GM23248 (cell line): ENCODE results near the gene LDB2. TPM values are rescaled to one million over a fixed set of nuclear protein-coding genes. Genes with fewer than 3 reads are reported as not detected.

ENCODE experiments used
- DNase-seq: peaks from one replicate; pipeline ENCODE4 v3.0.0-alpha.2; 2015
- H2AFZ ChIP-seq: fragments of 200-600 bp; sonication (generic); 2 replicates; pipeline ENCODE4 v1.6.1; 2016; ENCODE audit warnings: antibody characterized with exemption
- H3F3A ChIP-seq: fragments of 200-600 bp; sonication (generic); 2 replicates; pipeline ENCODE4 v1.6.1; 2016; ENCODE audit warnings: mild to moderate bottlenecking, antibody characterized with exemption, mixed run types; ENCODE audit not compliant: insufficient read depth
- H3K27ac ChIP-seq: fragments of 200-600 bp; sonication (generic); 2 replicates; pipeline ENCODE4 v1.5.1; 2016; ENCODE audit warnings: mild to moderate bottlenecking
- H3K27me3 ChIP-seq: fragments of 200-600 bp; sonication (generic); replicated peaks from 2 replicates; pipeline ENCODE4 v1.6.1; 2016; ENCODE audit warnings: mild to moderate bottlenecking; ENCODE audit not compliant: insufficient read depth
- H3K36me3 ChIP-seq: fragments of 200-600 bp; sonication (generic); 2 replicates; pipeline ENCODE4 v1.6.1; 2016; ENCODE audit warnings: low read depth, mild to moderate bottlenecking
- H3K4me1 ChIP-seq: fragments of 200-600 bp; sonication (generic); 2 replicates; pipeline ENCODE4 v1.6.1; 2016; ENCODE audit warnings: mild to moderate bottlenecking; ENCODE audit not compliant: insufficient read depth
- H3K4me2 ChIP-seq: fragments of 200-600 bp; sonication (generic); one replicate; pipeline ENCODE4 v1.6.1; 2016; ENCODE audit warnings: mild to moderate bottlenecking; ENCODE audit not compliant: unreplicated experiment
- H3K4me3 ChIP-seq: fragments of 200-600 bp; sonication (generic); 2 replicates; pipeline ENCODE4 v1.5.1; 2016; ENCODE audit warnings: mild to moderate bottlenecking
- H3K79me2 ChIP-seq: fragments of 200-600 bp; sonication (generic); 2 replicates; pipeline ENCODE4 v1.6.1; 2016; ENCODE audit warnings: mild to moderate bottlenecking; ENCODE audit not compliant: insufficient read depth
- H3K9ac ChIP-seq: fragments of 200-600 bp; sonication (generic); 2 replicates; pipeline ENCODE4 v1.6.1; 2016; ENCODE audit warnings: mild to moderate bottlenecking
- H3K9me2 ChIP-seq: fragments of 200-600 bp; sonication (generic); 2 replicates; pipeline ENCODE4 v1.6.1; 2016; ENCODE audit warnings: mixed run types, mild to moderate bottlenecking, moderate library complexity; ENCODE audit not compliant: insufficient read depth
- H3K9me3 ChIP-seq: fragments of 200-600 bp; sonication (generic); one replicate; pipeline ENCODE4 v1.6.1; 2017; ENCODE audit warnings: low read depth
- H4K20me1 ChIP-seq: fragments of 200-600 bp; sonication (generic); 2 replicates; pipeline ENCODE4 v1.6.0; 2016; ENCODE audit not compliant: insufficient read depth
- EZH2 ChIP-seq: fragments of 200-600 bp; sonication (generic); IDR thresholded peaks from 2 replicates; pipeline ENCODE4 v1.6.1; 2018; ENCODE audit warnings: antibody characterized with exemption, mild to moderate bottlenecking; ENCODE audit not compliant: insufficient read depth, poor library complexity, severe bottlenecking
- EZH2phosphoT487 ChIP-seq: fragments of 200-600 bp; sonication (generic); IDR thresholded peaks from 2 replicates; pipeline ENCODE4 v1.6.1; 2018; ENCODE audit warnings: antibody characterized with exemption, moderate library complexity, mild to moderate bottlenecking, low read depth; ENCODE audit not compliant: insufficient read depth
- WGBS, 2 experiments: methylation state at CpG; one replicate each; pipeline ENCODE4 v1.1.6; 2015 to 2017; ENCODE audit warnings: low lambda C conversion rate in 2 of 2, low coverage in 1 of 2; ENCODE audit errors: missing lambda C conversion rate in 2 of 2; 5-methylcytosine and 5-hydroxymethylcytosine counted together
- in situ Hi-C: fragments of 300-500 bp; cut with MboI; formaldehyde crosslinking; loops from 2 replicates; pipeline ENCODE4 v1.15.0; 2020
- polyA plus RNA-seq: library from polyadenylated mRNA; unstranded; fragments of >200 nt; fragmentation: Nextera tagmentation; extraction: Ambion mirVana; gene quantifications from 2 replicates; pipeline ENCODE4 v1.2.1, GENCODE V29; 2016
- total RNA-seq: library from RNA; depleted of rRNA; stranded (reverse); fragments of >200 nt; shearing (Covaris generic); gene quantifications from 2 replicates; pipeline ENCODE4 v1.2.3, GENCODE V29; 2014

Gene LDB2
- total and polyA plus RNA-seq, 2 experiments from 2014 or later: 52.8 to 76.6 TPM

- Histone ChIP-seq H4K20me1 (no peaks in the 10 kb centered on the region; the same call in 1 of the 2 replicates), H3K9ac (no peak overlapping the region), H3K9me3 (no peaks in the 10 kb centered on the region), H3K4me3 (no peak overlapping the region), H3K4me1 (peaks cover 10% of the 10 kb centered on the region), H3F3A (peaks cover 16% of the 10 kb centered on the region), H3K36me3 (no peaks in the 10 kb centered on the region), H3K27ac (no peak overlapping the region), H3K27me3 (no peaks in the 10 kb centered on the region), H3K4me2 (no peak overlapping the region), H3K9me2 (no peaks in the 10 kb centered on the region), H2AFZ (no peak overlapping the region), H3K79me2 (peaks cover 17% of the 10 kb centered on the region)
- WGBS, 2 experiments: 93 to 94% methylated on average over 8 of the region's 8 CpGs
- DNase-seq: no peak
- TF ChIP-seq EZH2phosphoT487: no peak
- TF ChIP-seq EZH2: no peak
- in situ Hi-C loops: loop anchor here (10.0 to 25.0 kb wide), 2 partner anchors 503 to 544 kb away; no protein-coding TSS in a partner anchor
Measured at GRCh38 chr4:16790508-16790907, 107.9 kb downstream of the LDB2 start.

GRCh38 chr4:16788868-16789267 lies 109.6 kb downstream of the LDB2 start:
- Histone ChIP-seq H3K27me3 (no peaks in the 10 kb centered on the region), H3K79me2 (peaks cover 27% of the 10 kb centered on the region), H3K36me3 (no peaks in the 10 kb centered on the region), H3K4me3 (no peak overlapping the region), H3K9me3 (no peaks in the 10 kb centered on the region), H3F3A (peaks cover 22% of the 10 kb centered on the region), H3K4me2 (no peak overlapping the region), H3K4me1 (peaks cover 10% of the 10 kb centered on the region), H4K20me1 (no peaks in the 10 kb centered on the region; the same call in 1 of the 2 replicates), H3K9me2 (no peaks in the 10 kb centered on the region), H3K9ac (no peak overlapping the region), H3K27ac (no peak overlapping the region), H2AFZ (no peak overlapping the region)
- 78 to 92% methylated on average over 3 of the region's 3 CpGs for WGBS, 2 experiments
- no peak for TF ChIP-seq EZH2
- no peak for TF ChIP-seq EZH2phosphoT487
- in situ Hi-C loops: loop anchor here (25.0 kb wide), 1 partner anchor 502 kb away; no protein-coding TSS in a partner anchor
- no peak for DNase-seq

GRCh38 chr4:16785793-16786527 lies 112.5 kb downstream of the LDB2 start:
- Histone ChIP-seq H3K27ac (peak overlapping the region; percentile 8; the same call in 1 of the 2 replicates), H2AFZ (peak overlapping the region; percentile 21; the same call in 1 of the 2 replicates)
- WGBS, 2 experiments: 51 to 53% methylated on average over 6 of the region's 6 CpGs

GRCh38 chr4:16783119-16783518 lies 115.3 kb downstream of the LDB2 start:
- H3K36me3 ChIP-seq: no peaks in the 10 kb centered on the region
- no peaks in the 10 kb centered on the region for H3K9me3 ChIP-seq
- no peak overlapping the region for H3K4me2 ChIP-seq
- no peaks in the 10 kb centered on the region for H4K20me1 ChIP-seq
- H3K27me3 ChIP-seq: no peaks in the 10 kb centered on the region
- H3K9ac ChIP-seq: no peak overlapping the region
- H3F3A ChIP-seq: peaks cover 37% of the 10 kb centered on the region
- in situ Hi-C loops: loop anchor here (25.0 kb wide), 1 partner anchor 496 kb away; no protein-coding TSS in a partner anchor
- H3K4me1 ChIP-seq: peaks cover 24% of the 10 kb centered on the region
- H3K9me2 ChIP-seq: no peaks in the 10 kb centered on the region
- 56 to 57% methylated on average over 4 of the region's 4 CpGs for WGBS, 2 experiments
- no peak for DNase-seq
- no peak overlapping the region for H3K4me3 ChIP-seq
- no peak overlapping the region for H3K27ac ChIP-seq
- TF ChIP-seq EZH2phosphoT487: no peak
- no peak for TF ChIP-seq EZH2
- H3K79me2 ChIP-seq: peaks cover 31% of the 10 kb centered on the region
- H2AFZ ChIP-seq: no peak overlapping the region

More at GRCh38 chr4:16785793-16786527, 112.5 kb downstream of the LDB2 start:
- Histone ChIP-seq H4K20me1 (no peaks in the 10 kb centered on the region; the same call in 1 of the 2 replicates), H3K4me3 (peak overlapping the region; percentile 2; the same call in 1 of the 2 replicates), H3K4me1 (peaks cover 10% of the 10 kb centered on the region), H3K9me2 (no peaks in the 10 kb centered on the region), H3K9me3 (no peaks in the 10 kb centered on the region), H3F3A (peaks cover 22% of the 10 kb centered on the region), H3K27me3 (no peaks in the 10 kb centered on the region), H3K4me2 (peak overlapping the region; percentile 62), H3K79me2 (peaks cover 41% of the 10 kb centered on the region), H3K36me3 (no peaks in the 10 kb centered on the region), H3K9ac (no peak overlapping the region)
- peak; percentile 46 for DNase-seq
- in situ Hi-C loops: loop anchor here (25.0 kb wide), 1 partner anchor 499 kb away; no protein-coding TSS in a partner anchor
- TF ChIP-seq EZH2 (no peak), EZH2phosphoT487 (no peak)
